GM19328 (cell line): ENCODE results near the gene FCER2.
A peak's percentile ranks its signal among the peaks of the same experiment; 100 is the strongest.

Source experiments
- ATAC-seq: cut with Tn5 transposase; IDR thresholded peaks from one replicate; pipeline ENCODE4 v1.9.1; 2021; ENCODE audit warnings: mild to moderate bottlenecking, moderate library complexity; ENCODE audit not compliant: unreplicated experiment

The FCER2 gene

DNA sequence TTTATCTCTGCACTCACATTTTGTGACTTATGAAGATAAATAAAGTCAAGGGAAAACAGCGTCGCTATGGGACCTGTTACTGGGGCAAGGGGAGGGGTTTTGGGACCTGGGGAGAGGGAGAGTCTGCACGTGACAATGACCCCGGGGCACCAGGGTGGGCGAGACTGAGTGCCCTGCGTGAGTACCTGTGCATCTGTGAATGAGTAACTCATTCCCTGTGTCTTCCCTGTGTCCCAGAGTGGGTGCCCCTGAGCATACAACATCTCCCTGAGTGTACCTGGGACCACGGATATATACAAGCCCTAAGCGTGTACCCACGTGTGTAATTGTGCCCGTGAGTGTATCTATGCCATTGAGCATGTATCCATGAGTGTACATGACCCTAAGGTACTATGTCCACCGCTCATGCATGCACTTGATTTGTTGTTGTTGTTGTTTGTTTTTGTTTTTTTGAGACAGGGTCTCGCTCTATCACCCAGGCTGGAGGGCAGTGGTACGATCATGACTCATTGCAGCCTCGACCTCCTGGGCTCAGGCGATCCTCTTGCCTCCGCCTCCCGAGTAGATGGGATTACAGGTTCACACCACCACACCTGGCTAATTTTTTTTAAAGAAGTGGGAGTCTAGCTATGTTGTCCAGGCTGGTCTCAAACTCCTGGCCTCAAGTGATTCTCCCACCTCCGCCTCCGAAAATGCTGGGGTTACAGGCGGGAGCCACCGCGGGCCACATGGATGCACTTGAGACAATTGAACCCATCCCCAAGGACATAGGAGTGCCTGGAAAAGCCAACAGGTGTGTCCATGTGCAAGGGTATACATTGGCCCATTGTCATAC, 21.9 kb downstream of the FCER2 start:
- no peak for ATAC-seq

- no peak for ATAC-seq
Observed at GRCh38 chr19:7678971-7679751, 22.8 kb downstream of the FCER2 start.

DNA sequence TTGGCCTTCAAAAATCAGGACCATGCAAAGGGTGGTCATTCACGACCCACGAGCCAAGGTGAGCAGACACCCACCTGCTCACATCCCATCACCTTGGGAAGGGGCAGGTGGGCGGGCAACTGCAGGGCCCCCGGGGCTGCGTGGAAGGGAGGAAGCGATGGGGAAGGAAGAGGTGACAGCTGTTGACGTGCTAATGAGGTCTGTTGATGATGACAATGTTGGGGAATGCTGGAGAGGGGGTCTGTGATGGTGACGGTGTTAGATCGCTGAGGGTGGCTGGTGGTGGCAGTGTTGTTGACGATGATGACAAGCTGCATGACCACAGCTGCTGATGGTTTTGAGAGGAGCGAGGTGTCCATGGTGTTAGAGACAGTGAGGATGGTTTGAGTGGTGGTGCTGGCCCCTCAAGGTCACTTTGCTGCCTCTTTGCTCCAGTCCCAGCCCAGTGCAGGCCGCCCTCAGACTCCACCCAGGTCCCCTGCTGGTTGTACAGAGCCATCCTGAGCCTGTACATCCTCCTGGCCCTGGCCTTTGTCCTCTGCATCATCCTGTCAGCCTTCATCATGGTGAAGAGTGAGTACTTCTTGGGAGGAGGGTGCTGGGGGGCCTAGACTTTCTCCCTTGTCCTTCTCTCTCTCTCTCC, 24.1 kb downstream of the FCER2 start:
- ATAC-seq: no peak

DNA sequence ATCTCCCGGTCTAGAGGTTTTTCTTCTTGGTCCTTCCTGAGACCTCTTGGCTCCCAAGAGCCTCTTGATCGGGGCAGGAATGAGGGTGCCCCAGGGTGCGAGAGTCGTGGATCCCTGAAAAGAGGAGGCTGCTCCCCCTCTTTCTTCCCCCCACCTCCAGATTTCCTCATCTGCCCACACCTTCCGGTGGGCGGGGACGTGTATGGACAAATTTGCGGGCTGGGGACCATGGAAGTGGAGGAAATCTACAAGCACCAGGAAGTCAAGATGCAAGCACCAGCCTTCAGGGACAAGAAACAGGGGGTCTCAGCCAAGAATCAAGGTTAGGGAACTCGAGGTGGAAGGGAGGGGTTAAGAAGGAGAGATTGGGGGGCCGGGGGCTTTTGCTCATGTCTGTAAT, 25.1 kb downstream of the FCER2 start, which contains the start of gene MCEMP1:
Gene MCEMP1 (plus strand): TSS at position 237 of the 400 bp plus-strand sequence. CDS start 31 bp downstream, at position 268.
- ATAC-seq: no peak

DNA sequence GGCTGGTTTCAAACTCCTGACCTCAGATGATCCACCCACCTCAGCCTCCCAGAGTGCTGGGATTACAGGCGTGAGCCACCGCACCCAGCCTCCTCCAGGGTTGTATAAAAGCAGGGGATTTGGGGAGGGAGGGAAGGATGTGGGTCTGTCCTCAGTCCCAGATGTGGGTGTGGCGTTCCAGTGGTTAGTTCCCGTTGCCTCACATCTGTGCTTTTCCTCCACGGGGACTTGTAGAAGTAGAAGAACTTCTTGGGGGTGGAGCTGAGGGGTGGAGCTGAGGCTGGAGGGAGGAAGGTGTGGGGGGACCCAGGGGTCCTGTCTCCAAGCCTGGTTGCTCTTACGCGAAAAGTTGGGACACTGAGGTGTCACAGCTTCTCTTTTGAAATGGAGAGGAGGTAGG, 25.6 kb downstream of the FCER2 start:
- no peak for ATAC-seq

GRCh38 chr19:7674010-7675005, 27.6 kb downstream of the FCER2 start:
- no peak for ATAC-seq

DNA sequence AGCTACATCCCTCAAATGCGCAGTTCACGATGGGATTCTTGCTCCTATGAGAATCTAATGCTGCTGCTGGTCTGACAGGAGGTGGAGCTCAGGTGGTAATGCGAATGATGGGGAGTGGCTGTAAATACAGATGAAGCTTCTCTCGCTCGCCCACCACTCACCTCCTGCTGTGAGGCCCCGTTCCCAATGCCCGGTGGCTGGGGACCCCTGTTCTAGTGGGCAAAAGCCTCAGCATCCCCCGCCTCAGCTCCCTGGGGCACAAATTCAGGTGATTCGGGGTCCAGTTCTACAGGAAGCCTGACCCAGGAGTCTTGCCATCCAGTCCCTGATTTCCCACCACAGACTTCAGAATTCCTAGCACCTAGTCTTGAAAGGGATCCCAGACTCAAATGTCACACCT, 29.4 kb downstream of the FCER2 start:
- no peak for ATAC-seq

DNA sequence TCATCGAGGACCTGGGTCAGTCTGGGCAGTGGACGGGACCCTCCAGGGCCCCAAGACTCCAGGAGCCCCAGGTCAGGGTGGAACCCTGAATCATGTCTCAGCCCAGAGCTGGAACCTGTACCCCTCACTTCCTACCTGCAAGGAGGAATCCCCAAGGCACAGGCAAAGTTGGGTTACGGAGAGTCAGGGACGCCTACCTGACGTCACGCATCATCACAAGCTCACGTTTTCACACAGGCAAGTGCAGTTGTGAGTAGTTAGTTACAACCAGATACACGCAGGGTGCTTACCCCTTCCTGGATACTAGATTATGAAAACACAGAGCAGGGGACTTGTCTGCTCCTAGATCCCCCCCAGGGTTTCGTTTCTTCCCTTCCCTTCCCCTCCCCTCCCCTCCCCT, 31.1 kb downstream of the FCER2 start:
- ATAC-seq: no peak

- ATAC-seq: no peak
Observed at GRCh38 chr19:7670150-7670783, 31.7 kb downstream of the FCER2 start.

DNA sequence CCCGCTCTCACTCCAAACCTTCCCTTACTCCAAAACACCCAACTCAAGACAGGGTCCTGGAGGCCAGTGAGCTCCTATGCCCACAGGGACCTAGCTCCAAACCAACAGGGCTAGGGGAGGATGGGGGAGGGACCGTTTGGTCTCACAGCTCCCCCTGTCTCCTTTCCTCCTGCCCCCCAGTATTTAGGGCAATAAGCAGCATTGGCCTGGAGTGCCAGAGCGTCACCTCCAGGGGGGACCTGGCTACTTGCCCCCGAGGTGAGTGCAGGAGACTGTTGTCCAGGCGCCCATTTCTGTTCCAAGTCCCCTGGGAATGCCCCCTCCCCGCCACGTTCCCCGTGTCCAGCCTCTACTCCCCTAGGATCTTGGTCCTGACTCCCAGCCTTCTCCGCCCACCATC, 32.3 kb downstream of the FCER2 start:
- no peak for ATAC-seq

DNA sequence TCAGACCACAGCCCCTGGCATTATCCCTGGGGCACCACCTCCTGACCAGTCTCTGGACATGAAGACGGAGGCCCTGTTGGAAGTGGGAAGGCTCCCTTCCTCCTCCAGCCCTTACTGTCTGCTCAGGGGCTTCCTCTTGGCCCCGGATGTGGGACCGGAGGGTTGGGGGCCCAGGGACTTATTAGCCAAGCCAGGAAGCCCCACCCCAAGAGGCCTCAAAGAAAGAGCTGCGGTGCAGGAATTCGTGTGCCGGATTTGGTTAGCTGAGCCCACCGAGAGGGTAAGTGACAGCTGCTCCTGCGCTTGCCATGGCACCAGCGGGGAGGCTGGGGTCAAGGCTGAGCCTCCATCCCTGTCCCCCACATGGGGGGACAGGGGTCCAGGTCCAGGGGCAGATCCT, 33.1 kb downstream of the FCER2 start, which contains the start of gene RETN:
Gene RETN (plus strand): TSS at position 208 of the 400 bp plus-strand sequence. CDS start 278 bp downstream, outside the sequence.
- no peak for ATAC-seq

GRCh38 chr19:7665076-7665475, 36.9 kb downstream of the FCER2 start:
- ATAC-seq: no peak

GRCh38 chr19:7663706-7664105, 38.2 kb downstream of the FCER2 start:
- no peak for ATAC-seq

GRCh38 chr19:7662657-7663056, 39.3 kb downstream of the FCER2 start:
- ATAC-seq: no peak

- no peak for ATAC-seq
Observed at GRCh38 chr19:7661744-7662538, 40.0 kb downstream of the FCER2 start.

DNA sequence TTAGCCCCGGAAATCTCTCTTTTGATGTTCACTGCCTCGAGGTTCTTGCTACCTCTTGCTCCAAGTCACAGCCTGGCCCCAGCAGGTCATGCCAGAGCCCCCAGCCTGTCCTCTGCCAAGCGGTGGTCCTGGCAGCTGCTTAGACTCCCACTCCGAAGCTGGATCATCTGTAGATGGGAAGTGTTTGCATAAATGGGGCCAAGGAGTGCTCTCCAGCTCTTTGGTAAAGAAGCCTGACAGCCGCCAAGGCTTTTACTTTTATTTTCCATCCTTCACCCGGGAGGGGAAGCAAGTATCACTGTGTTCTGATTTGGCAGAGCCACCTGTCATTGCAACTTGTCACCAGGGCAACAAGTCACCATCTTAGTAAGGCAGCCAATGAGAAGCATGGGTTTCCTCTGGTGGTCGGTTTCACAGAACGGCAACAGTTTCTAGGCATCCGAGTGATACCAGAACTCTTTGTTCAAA, 43.7 kb downstream of the FCER2 start:
- peak; percentile 73 for ATAC-seq

- ATAC-seq: no peak
Observed at GRCh38 chr19:7657131-7657751, 44.7 kb downstream of the FCER2 start.

DNA sequence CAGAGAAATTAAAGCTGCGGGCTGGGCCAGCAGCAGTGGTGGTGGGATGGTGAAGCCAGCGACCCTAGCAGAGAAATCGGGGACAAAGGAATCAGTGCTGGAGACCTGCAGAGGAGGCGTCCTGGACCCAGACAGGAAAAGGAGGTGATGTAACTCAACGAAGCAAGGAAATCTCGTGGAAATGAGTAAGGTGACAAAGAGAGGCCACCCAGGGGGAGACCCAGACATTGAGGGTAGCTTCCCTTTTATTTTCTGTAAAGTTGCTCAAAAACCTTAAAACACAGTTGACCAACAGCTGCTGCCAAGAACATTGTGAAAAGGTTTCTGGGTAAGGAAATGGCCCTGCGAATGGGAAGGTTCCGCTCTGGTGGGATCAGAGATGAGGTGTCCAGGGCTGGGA, 46.4 kb downstream of the FCER2 start:
- ATAC-seq: no peak
